GM23248 (cell line): ENCODE data around the gene ACACB. TPM values are rescaled to one million over a fixed set of nuclear protein-coding genes. Genes with fewer than 3 reads are reported as not detected.
A peak's percentile ranks its signal among the peaks of the same experiment; 100 is the strongest.

Experiments
- DNase-seq: peaks from one replicate; pipeline ENCODE4 v3.0.0-alpha.2; 2015
- H2AFZ ChIP-seq: fragments of 200-600 bp; sonication (generic); 2 replicates; pipeline ENCODE4 v1.6.1; 2016; ENCODE audit warnings: antibody characterized with exemption
- H3F3A ChIP-seq: fragments of 200-600 bp; sonication (generic); 2 replicates; pipeline ENCODE4 v1.6.1; 2016; ENCODE audit warnings: mild to moderate bottlenecking, antibody characterized with exemption, mixed run types; ENCODE audit not compliant: insufficient read depth
- H3K27ac ChIP-seq: fragments of 200-600 bp; sonication (generic); 2 replicates; pipeline ENCODE4 v1.5.1; 2016; ENCODE audit warnings: mild to moderate bottlenecking
- H3K27me3 ChIP-seq: fragments of 200-600 bp; sonication (generic); replicated peaks from 2 replicates; pipeline ENCODE4 v1.6.1; 2016; ENCODE audit warnings: mild to moderate bottlenecking; ENCODE audit not compliant: insufficient read depth
- H3K36me3 ChIP-seq: fragments of 200-600 bp; sonication (generic); 2 replicates; pipeline ENCODE4 v1.6.1; 2016; ENCODE audit warnings: low read depth, mild to moderate bottlenecking
- H3K4me1 ChIP-seq: fragments of 200-600 bp; sonication (generic); 2 replicates; pipeline ENCODE4 v1.6.1; 2016; ENCODE audit warnings: mild to moderate bottlenecking; ENCODE audit not compliant: insufficient read depth
- H3K4me2 ChIP-seq: fragments of 200-600 bp; sonication (generic); one replicate; pipeline ENCODE4 v1.6.1; 2016; ENCODE audit warnings: mild to moderate bottlenecking; ENCODE audit not compliant: unreplicated experiment
- H3K4me3 ChIP-seq: fragments of 200-600 bp; sonication (generic); 2 replicates; pipeline ENCODE4 v1.5.1; 2016; ENCODE audit warnings: mild to moderate bottlenecking
- H3K79me2 ChIP-seq: fragments of 200-600 bp; sonication (generic); 2 replicates; pipeline ENCODE4 v1.6.1; 2016; ENCODE audit warnings: mild to moderate bottlenecking; ENCODE audit not compliant: insufficient read depth
- H3K9ac ChIP-seq: fragments of 200-600 bp; sonication (generic); 2 replicates; pipeline ENCODE4 v1.6.1; 2016; ENCODE audit warnings: mild to moderate bottlenecking
- H3K9me2 ChIP-seq: fragments of 200-600 bp; sonication (generic); 2 replicates; pipeline ENCODE4 v1.6.1; 2016; ENCODE audit warnings: mixed run types, mild to moderate bottlenecking, moderate library complexity; ENCODE audit not compliant: insufficient read depth
- H3K9me3 ChIP-seq: fragments of 200-600 bp; sonication (generic); one replicate; pipeline ENCODE4 v1.6.1; 2017; ENCODE audit warnings: low read depth
- H4K20me1 ChIP-seq: fragments of 200-600 bp; sonication (generic); 2 replicates; pipeline ENCODE4 v1.6.0; 2016; ENCODE audit not compliant: insufficient read depth
- EZH2 ChIP-seq: fragments of 200-600 bp; sonication (generic); IDR thresholded peaks from 2 replicates; pipeline ENCODE4 v1.6.1; 2018; ENCODE audit warnings: antibody characterized with exemption, mild to moderate bottlenecking; ENCODE audit not compliant: insufficient read depth, poor library complexity, severe bottlenecking
- EZH2phosphoT487 ChIP-seq: fragments of 200-600 bp; sonication (generic); IDR thresholded peaks from 2 replicates; pipeline ENCODE4 v1.6.1; 2018; ENCODE audit warnings: antibody characterized with exemption, moderate library complexity, mild to moderate bottlenecking, low read depth; ENCODE audit not compliant: insufficient read depth
- WGBS, 2 experiments: methylation state at CpG; one replicate each; pipeline ENCODE4 v1.1.6; 2015 to 2017; ENCODE audit warnings: low lambda C conversion rate in 2 of 2, low coverage in 1 of 2; ENCODE audit errors: missing lambda C conversion rate in 2 of 2; 5-methylcytosine and 5-hydroxymethylcytosine counted together
- in situ Hi-C: fragments of 300-500 bp; cut with MboI; formaldehyde crosslinking; loops from 2 replicates; pipeline ENCODE4 v1.15.0; 2020
- polyA plus RNA-seq: library from polyadenylated mRNA; unstranded; fragments of >200 nt; fragmentation: Nextera tagmentation; extraction: Ambion mirVana; gene quantifications from 2 replicates; pipeline ENCODE4 v1.2.1, GENCODE V29; 2016
- total RNA-seq: library from RNA; depleted of rRNA; stranded (reverse); fragments of >200 nt; shearing (Covaris generic); gene quantifications from 2 replicates; pipeline ENCODE4 v1.2.3, GENCODE V29; 2014

ACACB gene
- total and polyA plus RNA-seq, 2 experiments from 2014 or later, result 0.66 to 4.1 TPM

GRCh38 chr12:109182041-109182839 is 65.9 kb downstream of the ACACB start:
- Histone ChIP-seq H3K36me3 (no peaks in the 10 kb centered on the region), H3K27ac (no peak overlapping the region), H3K4me3 (no peak overlapping the region), H3K4me2 (no peak overlapping the region), H3K9ac (no peak overlapping the region), H2AFZ (no peak overlapping the region), H3K9me2 (no peaks in the 10 kb centered on the region), H3K9me3 (no peaks in the 10 kb centered on the region), H3F3A (no peaks in the 10 kb centered on the region), H3K27me3 (no peaks in the 10 kb centered on the region), H3K79me2 (no peaks in the 10 kb centered on the region), H4K20me1 (no peaks in the 10 kb centered on the region), H3K4me1 (no peaks in the 10 kb centered on the region)
- WGBS, 2 experiments, result 37 to 39% methylated on average over 7 of the region's 7 CpGs
- TF ChIP-seq EZH2, result no peak
- no peak for TF ChIP-seq EZH2phosphoT487
- in situ Hi-C loops, result no loop called here
- DNase-seq, result peak; percentile 51

DNA sequence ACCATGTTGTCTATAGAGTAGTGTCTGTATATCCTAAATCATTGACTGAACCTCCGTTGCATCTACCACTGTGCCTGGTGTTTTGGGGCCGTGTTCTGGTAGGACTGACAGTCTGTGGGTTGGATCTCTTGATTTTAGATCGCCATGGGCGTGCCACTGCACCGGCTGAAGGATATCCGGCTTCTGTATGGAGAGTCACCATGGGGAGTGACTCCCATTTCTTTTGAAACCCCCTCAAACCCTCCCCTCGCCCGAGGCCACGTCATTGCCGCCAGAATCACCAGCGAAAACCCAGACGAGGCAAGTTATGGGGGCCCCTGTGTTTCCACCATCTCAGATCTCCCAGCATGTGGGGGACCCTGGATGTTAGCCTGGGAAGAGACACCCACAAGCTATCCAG is 69.1 kb downstream of the ACACB start:
- 82 to 84% methylated on average over 12 of the region's 12 CpGs for WGBS, 2 experiments
- no peak overlapping the region for H3K27ac ChIP-seq
- H3K4me2 ChIP-seq, result no peak overlapping the region
- no peaks in the 10 kb centered on the region for H3K79me2 ChIP-seq
- TF ChIP-seq EZH2phosphoT487, result no peak
- TF ChIP-seq EZH2, result no peak
- H3K9me3 ChIP-seq, result no peaks in the 10 kb centered on the region
- in situ Hi-C loops, result no loop called here
- no peaks in the 10 kb centered on the region for H3K27me3 ChIP-seq
- no peaks in the 10 kb centered on the region for H3K36me3 ChIP-seq
- H3F3A ChIP-seq, result no peaks in the 10 kb centered on the region
- H4K20me1 ChIP-seq, result no peaks in the 10 kb centered on the region
- H3K4me1 ChIP-seq, result no peaks in the 10 kb centered on the region
- H3K9me2 ChIP-seq, result no peaks in the 10 kb centered on the region
- H3K9ac ChIP-seq, result no peak overlapping the region
- no peak for DNase-seq
- H2AFZ ChIP-seq, result no peak overlapping the region
- no peak overlapping the region for H3K4me3 ChIP-seq

GRCh38 chr12:109186993-109187653 is 70.7 kb downstream of the ACACB start:
- no peak overlapping the region for H3K9ac ChIP-seq
- 0 out of 2 replicates have a peak, but pooled peaks cover 3% of the 10 kb centered on the region for H3K4me1 ChIP-seq
- no peak overlapping the region for H2AFZ ChIP-seq
- no peak overlapping the region for H3K27ac ChIP-seq
- no peak for DNase-seq
- no peaks in the 10 kb centered on the region for H3K79me2 ChIP-seq
- H3K36me3 ChIP-seq, result no peaks in the 10 kb centered on the region
- no peaks in the 10 kb centered on the region for H3K9me3 ChIP-seq
- H3K4me2 ChIP-seq, result no peak overlapping the region
- no peaks in the 10 kb centered on the region for H3F3A ChIP-seq
- in situ Hi-C loops, result no loop called here
- no peaks in the 10 kb centered on the region for H3K27me3 ChIP-seq
- no peaks in the 10 kb centered on the region for H4K20me1 ChIP-seq
- TF ChIP-seq EZH2 (no peak), EZH2phosphoT487 (no peak)
- WGBS, 2 experiments, result 83 to 89% methylated on average over 8 to 10 of the region's 10 CpGs
- H3K9me2 ChIP-seq, result no peaks in the 10 kb centered on the region
- no peak overlapping the region for H3K4me3 ChIP-seq

- Histone ChIP-seq H3F3A (no peaks in the 10 kb centered on the region), H4K20me1 (no peaks in the 10 kb centered on the region), H3K9me2 (no peaks in the 10 kb centered on the region), H3K9me3 (no peaks in the 10 kb centered on the region), H3K27me3 (no peaks in the 10 kb centered on the region), H3K9ac (no peak overlapping the region), H3K27ac (no peak overlapping the region), H3K4me3 (no peak overlapping the region), H3K4me2 (no peak overlapping the region), H3K4me1 (0 out of 2 replicates have a peak, but pooled peaks cover 10% of the 10 kb centered on the region), H3K36me3 (no peaks in the 10 kb centered on the region), H3K79me2 (no peaks in the 10 kb centered on the region), H2AFZ (no peak overlapping the region)
- TF ChIP-seq EZH2phosphoT487, result no peak
- TF ChIP-seq EZH2, result no peak
- DNase-seq, result no peak
- in situ Hi-C loops, result no loop called here
- WGBS, 2 experiments, result 68 to 73% methylated on average over 2 to 4 of the region's 4 CpGs
Measured at GRCh38 chr12:109188108-109188712, 71.8 kb downstream of the ACACB start.
